GM12878 (cell line): ENCODE data around the gene YWHAH. TPM values are rescaled to one million over a fixed set of nuclear protein-coding genes. Genes with fewer than 3 reads are reported as not detected.

Source experiments
- ATAC-seq: fragments of 200-7000 bp; cut with Tn5 transposase; 3 replicates; pipeline ENCODE4 v1.9.1; 2020; ENCODE audit warnings: mild to moderate bottlenecking, moderate library complexity
- BruUV-seq: library from RNA; stranded (reverse); fragments of 400-500 nt; replicated peaks from 2 replicates; lab custom pipeline; 2021; lab: Mats Ljungman, UMichigan
- CTCF ChIA-PET: fragments of 300-600 bp; sonication (Branson Sonifier 250); formaldehyde crosslinking; extraction: SDS; loops from one replicate; lab custom pipeline; 2021; ENCODE audit warnings: inconsistent platforms; lab: Yijun Ruan, JAX
- POLR2A ChIA-PET: fragments of 350-600 bp; formaldehyde crosslinking; extraction: SDS; loops from one replicate; lab custom pipeline; 2021; ENCODE audit warnings: inconsistent platforms; lab: Charles Lee
- RAD21 ChIA-PET: fragments of 300-600 bp; sonication (Branson Sonifier 250); formaldehyde crosslinking; loops from one replicate; lab custom pipeline; 2023; ENCODE audit warnings: antibody characterized with exemption; ENCODE audit not compliant: unreplicated experiment; lab: Charles Lee
- SMC1A ChIA-PET: fragments of 300-600 bp; sonication (Branson Sonifier 250); formaldehyde crosslinking; loops from one replicate; lab custom pipeline; 2023; ENCODE audit not compliant: unreplicated experiment, uncharacterized antibody; lab: Charles Lee
- DNase-seq: peaks from one replicate; pipeline ENCODE4 v3.0.0-alpha.2; 2011; ENCODE audit warnings: low read depth, low spot score
- FAIRE-seq: peaks from 3 replicates; lab custom pipeline; 2011; peaks lifted over from hg19 to GRCh38; lab: Jason Lieb, UNC
- H2AFZ ChIP-seq: 2 replicates; pipeline ENCODE4 v1.6.0; 2011; ENCODE audit warnings: low read depth, low read length, control low read depth; ENCODE audit not compliant: control insufficient read depth
- H3K27ac ChIP-seq: 2 replicates; pipeline ENCODE4 v1.5.1; 2011; ENCODE audit warnings: control low read depth; ENCODE audit not compliant: control insufficient read depth, insufficient read depth
- H3K27me3 ChIP-seq, 2 experiments: replicated peaks in 1 of 2; 2 replicates each; pipeline versions ENCODE4 v1.6.0 to v1.6.1; 2011; ENCODE audit warnings: low read length in 1 of 2; ENCODE audit not compliant: control insufficient read depth in 2 of 2, insufficient read depth in 2 of 2
- H3K36me3 ChIP-seq, 2 experiments: 2 replicates each; pipeline ENCODE4 v1.5.1; 2011; ENCODE audit warnings: low read length in 1 of 2; ENCODE audit not compliant: control insufficient read depth in 2 of 2, insufficient read depth in 2 of 2
- H3K4me1 ChIP-seq: 2 replicates; pipeline ENCODE4 v1.6.1; 2011; ENCODE audit warnings: mild to moderate bottlenecking, low read length, moderate library complexity, mixed read lengths; ENCODE audit not compliant: control insufficient read depth, insufficient read depth
- H3K4me2 ChIP-seq: 2 replicates; pipeline ENCODE4 v1.6.0; 2011; ENCODE audit warnings: control low read depth; ENCODE audit not compliant: control insufficient read depth, insufficient read depth
- H3K4me3 ChIP-seq: fragments of 200-600 bp; sonication (generic); 2 replicates; pipeline ENCODE4 v1.5.1; 2016
- H3K79me2 ChIP-seq: 2 replicates; pipeline ENCODE4 v1.6.0; 2011; ENCODE audit warnings: low read length; ENCODE audit not compliant: control insufficient read depth, insufficient read depth
- H3K9ac ChIP-seq: 2 replicates; pipeline ENCODE4 v1.8.0; 2011; ENCODE audit warnings: low read length, control low read depth, mixed read lengths; ENCODE audit not compliant: control insufficient read depth, insufficient read depth
- H3K9me3 ChIP-seq: replicated peaks from 3 replicates; pipeline ENCODE4 v1.5.1; 2011; ENCODE audit warnings: mild to moderate bottlenecking, low read length; ENCODE audit not compliant: control insufficient read depth, insufficient read depth
- H4K20me1 ChIP-seq: 2 replicates; pipeline ENCODE4 v1.6.0; 2011; ENCODE audit not compliant: control insufficient read depth, insufficient read depth
- ATF7 ChIP-seq: fragments of 450-650 bp; IDR thresholded peaks from 2 replicates; pipeline ENCODE4 v1.6.1; 2016; ENCODE audit warnings: low read depth, mild to moderate bottlenecking
- BACH1 ChIP-seq: fragments of 450-650 bp; IDR thresholded peaks from 2 replicates; pipeline ENCODE4 v1.6.1; 2017; ENCODE audit warnings: mild to moderate bottlenecking, borderline replicate concordance
- CHD4 ChIP-seq: fragments of 200-600 bp; sonication (generic); IDR thresholded peaks from 2 replicates; pipeline ENCODE4 v1.6.1; 2016; ENCODE audit warnings: mild to moderate bottlenecking
- DPF2 ChIP-seq: fragments of 450-650 bp; IDR thresholded peaks from 2 replicates; pipeline ENCODE4 v1.6.1; 2017; ENCODE audit warnings: mild to moderate bottlenecking
- POU2F2 ChIP-seq: IDR thresholded peaks from 3 replicates; pipeline ENCODE4 v1.6.1; 2011; ENCODE audit warnings: low read depth, mild to moderate bottlenecking, low read length, borderline replicate concordance
- RAD21 ChIP-seq: IDR thresholded peaks from 2 replicates; pipeline ENCODE4 v1.6.1; 2011; ENCODE audit warnings: mild to moderate bottlenecking, low read depth, low read length, moderate library complexity; ENCODE audit not compliant: insufficient read depth
- RB1 ChIP-seq: fragments of 450-650 bp; formaldehyde crosslinking; IDR thresholded peaks from 2 replicates; pipeline ENCODE4 v1.6.1; 2017; ENCODE audit warnings: mild to moderate bottlenecking, borderline replicate concordance
- TAF1 ChIP-seq: IDR thresholded peaks from 2 replicates; pipeline ENCODE4 v1.6.1; 2011; ENCODE audit warnings: mild to moderate bottlenecking, low read depth, low read length, borderline replicate concordance
- WGBS: methylation state at CpG from one replicate; pipeline ENCODE4 v1.1.6; 2016; ENCODE audit warnings: low lambda C conversion rate; ENCODE audit not compliant: insufficient replicate concordance, insufficient coverage; ENCODE audit errors: missing lambda C conversion rate; 5-methylcytosine and 5-hydroxymethylcytosine counted together
- in situ Hi-C: fragments of 300-500 bp; cut with MboI; formaldehyde crosslinking; loops from 9 replicates; pipeline ENCODE4 v1.14.3; 2018; ENCODE audit warnings: mixed read lengths
- intact Hi-C: fragments of 100-400 bp; cut with micrococcal nuclease; formaldehyde crosslinking; loops from one replicate; pipeline ENCODE4 v1.14.2; 2022; ENCODE audit not compliant: unreplicated experiment
- polyA plus RNA-seq, 11 experiments: library from polyadenylated mRNA; depleted of rRNA in 4 of 11; unstranded in 6 of 11; stranded (reverse) in 5 of 11; fragments of >200 nt; fragmentation: Nextera tagmentation in 4 of 11; fragmentation: Illumina TruSeq in 1 of 11; extraction: Ambion mirVana in 4 of 11; extraction: Trizol in 1 of 11; gene quantifications; 1 replicate in 1 of 11; 2 replicates in 10 of 11; pipeline versions ENCODE4 v1.2.1 to v1.2.3, GENCODE V29; 2011 to 2016; ENCODE audit warnings: inconsistent platforms in 2 of 11, missing spikeins in 2 of 11, low read depth in 1 of 11
- total RNA-seq, 4 experiments: library from RNA; depleted of rRNA in 3 of 4; stranded (reverse); fragments of >200 nt in 3 of 4; fragmentation: Illumina TruSeq in 1 of 4; extraction: Trizol in 1 of 4; gene quantifications; 2 replicates each; pipeline versions ENCODE4 v1.2.1 to v1.2.3, GENCODE V29; 2013 to 2021
- TF ChIP-seq, protein P1 (sequence below): fragments of 150-350 bp; IDR thresholded peaks from 2 replicates; pipeline ENCODE4 v1.6.1; 2014; ENCODE audit warnings: mild to moderate bottlenecking, low read depth, low read length
- TF ChIP-seq, protein P2 (sequence below): fragments of 450-650 bp; IDR thresholded peaks from 2 replicates; pipeline ENCODE4 v1.6.1; 2018; ENCODE audit warnings: mild to moderate bottlenecking, low read depth, moderate library complexity; ENCODE audit not compliant: partially characterized antibody

Gene YWHAH
- total and polyA plus RNA-seq, 10 of the 15 experiments (the other 5 are each of a cell fraction or from before 2014, with no cell fraction given), result 34.2 to 197 (median 115) TPM

DNA sequence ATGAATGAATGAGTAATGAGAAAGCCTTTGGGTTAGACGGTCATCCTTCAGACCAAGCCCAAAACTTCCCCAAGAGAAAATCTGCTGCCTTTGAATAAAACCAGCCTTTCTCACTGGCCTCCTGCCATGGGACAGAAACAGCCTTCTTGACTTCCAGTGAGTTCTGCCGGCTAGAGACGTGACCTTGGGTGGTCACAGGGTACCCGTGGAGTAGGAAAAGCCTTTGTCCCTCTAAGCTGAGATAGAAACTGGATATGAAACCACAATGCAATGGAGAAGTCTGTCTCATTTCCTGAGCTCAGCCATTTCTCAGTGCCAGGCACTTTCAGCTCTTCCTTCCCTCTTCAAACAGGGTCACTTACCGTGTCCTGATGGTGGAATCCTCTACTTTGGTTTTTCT is 21.2 kb upstream of the YWHAH start:
- Histone ChIP-seq H3K4me1 (no peaks in the 10 kb centered on the region; the same call in 1 of the 2 replicates), H3K4me3 (no peak overlapping the region), H3K9me3 (no peaks in the 10 kb centered on the region), H4K20me1 (no peaks in the 10 kb centered on the region), H3K27me3 (no peaks in the 10 kb centered on the region), H3K9ac (no peak overlapping the region), H3K27ac (no peak overlapping the region), H3K79me2 (no peaks in the 10 kb centered on the region), H3K4me2 (no peak overlapping the region), H3K36me3 (no peaks in the 10 kb centered on the region), H2AFZ (no peak overlapping the region)
- in situ Hi-C loops, result no loop called here
- RAD21 ChIA-PET, result interaction anchor here (1.6 kb wide), 1 partner anchor 28 kb away, joined by 4 read pairs; no protein-coding TSS in a partner anchor
- POLR2A ChIA-PET, result interaction anchor here (0.5 kb wide), 1 partner anchor 1334 kb away, joined by 3 read pairs; no protein-coding TSS in a partner anchor
- DNase-seq (no peak), FAIRE-seq (no peak), ATAC-seq (peak; percentile 39; the same call in 2 of the 3 replicates)
- TF ChIP-seq, protein P1, sequence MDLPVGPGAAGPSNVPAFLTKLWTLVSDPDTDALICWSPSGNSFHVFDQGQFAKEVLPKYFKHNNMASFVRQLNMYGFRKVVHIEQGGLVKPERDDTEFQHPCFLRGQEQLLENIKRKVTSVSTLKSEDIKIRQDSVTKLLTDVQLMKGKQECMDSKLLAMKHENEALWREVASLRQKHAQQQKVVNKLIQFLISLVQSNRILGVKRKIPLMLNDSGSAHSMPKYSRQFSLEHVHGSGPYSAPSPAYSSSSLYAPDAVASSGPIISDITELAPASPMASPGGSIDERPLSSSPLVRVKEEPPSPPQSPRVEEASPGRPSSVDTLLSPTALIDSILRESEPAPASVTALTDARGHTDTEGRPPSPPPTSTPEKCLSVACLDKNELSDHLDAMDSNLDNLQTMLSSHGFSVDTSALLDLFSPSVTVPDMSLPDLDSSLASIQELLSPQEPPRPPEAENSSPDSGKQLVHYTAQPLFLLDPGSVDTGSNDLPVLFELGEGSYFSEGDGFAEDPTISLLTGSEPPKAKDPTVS, result no peak
- no peak for TF ChIP-seq RB1
- no peak for TF ChIP-seq RAD21
- no peak for TF ChIP-seq ATF7
- no peak for TF ChIP-seq CHD4
- TF ChIP-seq TAF1, result no peak
- TF ChIP-seq, protein P2, sequence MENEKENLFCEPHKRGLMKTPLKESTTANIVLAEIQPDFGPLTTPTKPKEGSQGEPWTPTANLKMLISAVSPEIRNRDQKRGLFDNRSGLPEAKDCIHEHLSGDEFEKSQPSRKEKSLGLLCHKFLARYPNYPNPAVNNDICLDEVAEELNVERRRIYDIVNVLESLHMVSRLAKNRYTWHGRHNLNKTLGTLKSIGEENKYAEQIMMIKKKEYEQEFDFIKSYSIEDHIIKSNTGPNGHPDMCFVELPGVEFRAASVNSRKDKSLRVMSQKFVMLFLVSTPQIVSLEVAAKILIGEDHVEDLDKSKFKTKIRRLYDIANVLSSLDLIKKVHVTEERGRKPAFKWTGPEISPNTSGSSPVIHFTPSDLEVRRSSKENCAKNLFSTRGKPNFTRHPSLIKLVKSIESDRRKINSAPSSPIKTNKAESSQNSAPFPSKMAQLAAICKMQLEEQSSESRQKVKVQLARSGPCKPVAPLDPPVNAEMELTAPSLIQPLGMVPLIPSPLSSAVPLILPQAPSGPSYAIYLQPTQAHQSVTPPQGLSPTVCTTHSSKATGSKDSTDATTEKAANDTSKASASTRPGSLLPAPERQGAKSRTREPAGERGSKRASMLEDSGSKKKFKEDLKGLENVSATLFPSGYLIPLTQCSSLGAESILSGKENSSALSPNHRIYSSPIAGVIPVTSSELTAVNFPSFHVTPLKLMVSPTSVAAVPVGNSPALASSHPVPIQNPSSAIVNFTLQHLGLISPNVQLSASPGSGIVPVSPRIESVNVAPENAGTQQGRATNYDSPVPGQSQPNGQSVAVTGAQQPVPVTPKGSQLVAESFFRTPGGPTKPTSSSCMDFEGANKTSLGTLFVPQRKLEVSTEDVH, result no peak
- no peak for TF ChIP-seq POU2F2
- no peak for TF ChIP-seq DPF2
- TF ChIP-seq BACH1, result no peak
- CTCF ChIA-PET, result interaction anchor here (0.5 to 0.9 kb wide), 2 partner anchors 117 to 195 kb away, joined by 3 read pairs; no protein-coding TSS in a partner anchor
- BruUV-seq, result no TSS peak
- WGBS, result 1% methylated on average over 5 of the region's 5 CpGs
- SMC1A ChIA-PET, result interaction anchor here (1.1 kb wide), 1 partner anchor 16 kb away, joined by 3 read pairs; no protein-coding TSS in a partner anchor
- intact Hi-C loops, result no loop called here
